A549 (cell line): Measurements from ENCODE around the gene TEX44.

Experiments used
- BHLHE40 ChIP-seq: IDR thresholded peaks from 2 replicates; pipeline ENCODE4 v1.6.1; 2012; ENCODE audit warnings: low read depth, low read length, inconsistent platforms
- POLR2A ChIP-seq: IDR thresholded peaks from 2 replicates; pipeline ENCODE4 v1.6.1; 2012; ENCODE audit warnings: mild to moderate bottlenecking, low read length
- RAD21 ChIP-seq, 2 experiments: fragments of >200 bp in 1 of 2; sonication (Bioruptor Twin) in 1 of 2; formaldehyde crosslinking in 1 of 2; IDR thresholded peaks in 1 of 2; conservative IDR thresholded peaks in 1 of 2; 2 replicates in 1 of 2; 3 replicates in 1 of 2; pipeline ENCODE4 v1.6.1; 2012 to 2018; ENCODE audit warnings: inconsistent platforms in 1 of 2
- SMC3 ChIP-seq: fragments of >200 bp; sonication (Bioruptor Twin); formaldehyde crosslinking; IDR thresholded peaks from 3 replicates; pipeline ENCODE4 v1.6.1; 2018; ENCODE audit warnings: inconsistent platforms
- TF ChIP-seq, protein P1 (sequence below): fragments of >200 bp; sonication (Bioruptor Twin); formaldehyde crosslinking; IDR thresholded peaks from 3 replicates; pipeline ENCODE4 v1.5.1; 2016
- TF ChIP-seq, protein P2 (sequence below): fragments of 200-600 bp; sonication (generic); IDR thresholded peaks from 2 replicates; pipeline ENCODE4 v1.6.1; 2016; ENCODE audit warnings: antibody characterized with exemption, mild to moderate bottlenecking, moderate library complexity
- TF ChIP-seq, protein P3 (sequence below): IDR thresholded peaks from 2 replicates; pipeline ENCODE4 v1.6.1; 2012

- TF ChIP-seq BHLHE40 (no peak), RAD21 (conservative IDR thresholded peaks at IDR 0.05 in 1 of 2, IDR thresholded peaks at IDR 0.05 in 1 of 2) (no peak), POLR2A (no peak), SMC3 (no peak)
- TF ChIP-seq, protein P1, sequence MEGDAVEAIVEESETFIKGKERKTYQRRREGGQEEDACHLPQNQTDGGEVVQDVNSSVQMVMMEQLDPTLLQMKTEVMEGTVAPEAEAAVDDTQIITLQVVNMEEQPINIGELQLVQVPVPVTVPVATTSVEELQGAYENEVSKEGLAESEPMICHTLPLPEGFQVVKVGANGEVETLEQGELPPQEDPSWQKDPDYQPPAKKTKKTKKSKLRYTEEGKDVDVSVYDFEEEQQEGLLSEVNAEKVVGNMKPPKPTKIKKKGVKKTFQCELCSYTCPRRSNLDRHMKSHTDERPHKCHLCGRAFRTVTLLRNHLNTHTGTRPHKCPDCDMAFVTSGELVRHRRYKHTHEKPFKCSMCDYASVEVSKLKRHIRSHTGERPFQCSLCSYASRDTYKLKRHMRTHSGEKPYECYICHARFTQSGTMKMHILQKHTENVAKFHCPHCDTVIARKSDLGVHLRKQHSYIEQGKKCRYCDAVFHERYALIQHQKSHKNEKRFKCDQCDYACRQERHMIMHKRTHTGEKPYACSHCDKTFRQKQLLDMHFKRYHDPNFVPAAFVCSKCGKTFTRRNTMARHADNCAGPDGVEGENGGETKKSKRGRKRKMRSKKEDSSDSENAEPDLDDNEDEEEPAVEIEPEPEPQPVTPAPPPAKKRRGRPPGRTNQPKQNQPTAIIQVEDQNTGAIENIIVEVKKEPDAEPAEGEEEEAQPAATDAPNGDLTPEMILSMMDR: no peak
- TF ChIP-seq, protein P2, sequence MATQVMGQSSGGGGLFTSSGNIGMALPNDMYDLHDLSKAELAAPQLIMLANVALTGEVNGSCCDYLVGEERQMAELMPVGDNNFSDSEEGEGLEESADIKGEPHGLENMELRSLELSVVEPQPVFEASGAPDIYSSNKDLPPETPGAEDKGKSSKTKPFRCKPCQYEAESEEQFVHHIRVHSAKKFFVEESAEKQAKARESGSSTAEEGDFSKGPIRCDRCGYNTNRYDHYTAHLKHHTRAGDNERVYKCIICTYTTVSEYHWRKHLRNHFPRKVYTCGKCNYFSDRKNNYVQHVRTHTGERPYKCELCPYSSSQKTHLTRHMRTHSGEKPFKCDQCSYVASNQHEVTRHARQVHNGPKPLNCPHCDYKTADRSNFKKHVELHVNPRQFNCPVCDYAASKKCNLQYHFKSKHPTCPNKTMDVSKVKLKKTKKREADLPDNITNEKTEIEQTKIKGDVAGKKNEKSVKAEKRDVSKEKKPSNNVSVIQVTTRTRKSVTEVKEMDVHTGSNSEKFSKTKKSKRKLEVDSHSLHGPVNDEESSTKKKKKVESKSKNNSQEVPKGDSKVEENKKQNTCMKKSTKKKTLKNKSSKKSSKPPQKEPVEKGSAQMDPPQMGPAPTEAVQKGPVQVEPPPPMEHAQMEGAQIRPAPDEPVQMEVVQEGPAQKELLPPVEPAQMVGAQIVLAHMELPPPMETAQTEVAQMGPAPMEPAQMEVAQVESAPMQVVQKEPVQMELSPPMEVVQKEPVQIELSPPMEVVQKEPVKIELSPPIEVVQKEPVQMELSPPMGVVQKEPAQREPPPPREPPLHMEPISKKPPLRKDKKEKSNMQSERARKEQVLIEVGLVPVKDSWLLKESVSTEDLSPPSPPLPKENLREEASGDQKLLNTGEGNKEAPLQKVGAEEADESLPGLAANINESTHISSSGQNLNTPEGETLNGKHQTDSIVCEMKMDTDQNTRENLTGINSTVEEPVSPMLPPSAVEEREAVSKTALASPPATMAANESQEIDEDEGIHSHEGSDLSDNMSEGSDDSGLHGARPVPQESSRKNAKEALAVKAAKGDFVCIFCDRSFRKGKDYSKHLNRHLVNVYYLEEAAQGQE: no peak
- TF ChIP-seq, protein P3, sequence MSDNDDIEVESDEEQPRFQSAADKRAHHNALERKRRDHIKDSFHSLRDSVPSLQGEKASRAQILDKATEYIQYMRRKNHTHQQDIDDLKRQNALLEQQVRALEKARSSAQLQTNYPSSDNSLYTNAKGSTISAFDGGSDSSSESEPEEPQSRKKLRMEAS: no peak
Measured at GRCh38 chr2:231568098-231568784, 24.4 kb upstream of the TEX44 start.
